ENCODE measurements around the gene TNS2. TPM values are rescaled to one million over a fixed set of nuclear protein-coding genes. Genes with fewer than 3 reads are reported as not detected.

TNS2 gene
- total and polyA plus RNA-seq, 2 of the 13 experiments (the other 11 are each of a cell fraction or from before 2014, with no cell fraction given), result 8.9 to 20.4 TPM

DNA sequence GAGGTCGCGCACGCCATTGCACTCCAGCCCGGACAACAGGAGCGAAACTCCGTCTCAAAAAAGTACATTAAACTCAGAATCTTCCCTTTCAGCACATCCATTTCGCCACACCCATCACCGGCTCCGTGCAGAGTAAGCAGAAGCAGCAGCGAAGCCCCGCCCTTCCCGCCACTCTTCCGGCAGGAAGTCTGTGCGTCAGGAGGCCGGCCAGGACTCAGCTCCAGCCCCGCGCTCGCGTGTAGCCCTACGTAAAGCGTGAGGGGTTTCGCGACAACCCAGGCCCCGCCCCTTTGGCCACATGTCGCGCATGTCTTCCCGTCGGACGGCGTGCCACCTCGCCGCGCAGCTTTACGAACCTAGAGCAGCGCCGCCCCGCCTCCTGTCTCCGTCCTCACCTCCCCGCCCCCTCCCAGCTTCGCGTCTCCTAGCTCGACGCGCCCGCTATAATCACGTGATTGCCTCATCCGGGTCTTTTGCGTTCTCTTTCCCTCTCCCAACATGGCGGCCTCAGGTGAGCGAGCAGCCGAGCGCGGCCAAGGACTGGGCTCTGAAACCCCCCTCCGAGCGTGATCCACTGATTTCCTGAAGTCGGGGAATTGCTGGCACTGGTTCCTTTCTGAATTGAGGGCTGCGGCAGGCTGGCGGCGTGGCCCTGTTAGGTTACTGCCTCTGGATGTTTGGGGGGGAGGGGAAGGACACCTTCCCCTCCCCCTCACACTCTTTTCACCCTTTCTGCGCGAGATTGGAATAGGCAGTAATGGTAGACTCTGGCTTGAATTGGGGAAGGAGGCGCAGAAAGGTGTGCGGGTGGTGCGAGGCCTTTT is 43.7 kb upstream of the TNS2 start, which contains the start of gene EIF4B (continued):
- TF ChIP-seq, protein P1, sequence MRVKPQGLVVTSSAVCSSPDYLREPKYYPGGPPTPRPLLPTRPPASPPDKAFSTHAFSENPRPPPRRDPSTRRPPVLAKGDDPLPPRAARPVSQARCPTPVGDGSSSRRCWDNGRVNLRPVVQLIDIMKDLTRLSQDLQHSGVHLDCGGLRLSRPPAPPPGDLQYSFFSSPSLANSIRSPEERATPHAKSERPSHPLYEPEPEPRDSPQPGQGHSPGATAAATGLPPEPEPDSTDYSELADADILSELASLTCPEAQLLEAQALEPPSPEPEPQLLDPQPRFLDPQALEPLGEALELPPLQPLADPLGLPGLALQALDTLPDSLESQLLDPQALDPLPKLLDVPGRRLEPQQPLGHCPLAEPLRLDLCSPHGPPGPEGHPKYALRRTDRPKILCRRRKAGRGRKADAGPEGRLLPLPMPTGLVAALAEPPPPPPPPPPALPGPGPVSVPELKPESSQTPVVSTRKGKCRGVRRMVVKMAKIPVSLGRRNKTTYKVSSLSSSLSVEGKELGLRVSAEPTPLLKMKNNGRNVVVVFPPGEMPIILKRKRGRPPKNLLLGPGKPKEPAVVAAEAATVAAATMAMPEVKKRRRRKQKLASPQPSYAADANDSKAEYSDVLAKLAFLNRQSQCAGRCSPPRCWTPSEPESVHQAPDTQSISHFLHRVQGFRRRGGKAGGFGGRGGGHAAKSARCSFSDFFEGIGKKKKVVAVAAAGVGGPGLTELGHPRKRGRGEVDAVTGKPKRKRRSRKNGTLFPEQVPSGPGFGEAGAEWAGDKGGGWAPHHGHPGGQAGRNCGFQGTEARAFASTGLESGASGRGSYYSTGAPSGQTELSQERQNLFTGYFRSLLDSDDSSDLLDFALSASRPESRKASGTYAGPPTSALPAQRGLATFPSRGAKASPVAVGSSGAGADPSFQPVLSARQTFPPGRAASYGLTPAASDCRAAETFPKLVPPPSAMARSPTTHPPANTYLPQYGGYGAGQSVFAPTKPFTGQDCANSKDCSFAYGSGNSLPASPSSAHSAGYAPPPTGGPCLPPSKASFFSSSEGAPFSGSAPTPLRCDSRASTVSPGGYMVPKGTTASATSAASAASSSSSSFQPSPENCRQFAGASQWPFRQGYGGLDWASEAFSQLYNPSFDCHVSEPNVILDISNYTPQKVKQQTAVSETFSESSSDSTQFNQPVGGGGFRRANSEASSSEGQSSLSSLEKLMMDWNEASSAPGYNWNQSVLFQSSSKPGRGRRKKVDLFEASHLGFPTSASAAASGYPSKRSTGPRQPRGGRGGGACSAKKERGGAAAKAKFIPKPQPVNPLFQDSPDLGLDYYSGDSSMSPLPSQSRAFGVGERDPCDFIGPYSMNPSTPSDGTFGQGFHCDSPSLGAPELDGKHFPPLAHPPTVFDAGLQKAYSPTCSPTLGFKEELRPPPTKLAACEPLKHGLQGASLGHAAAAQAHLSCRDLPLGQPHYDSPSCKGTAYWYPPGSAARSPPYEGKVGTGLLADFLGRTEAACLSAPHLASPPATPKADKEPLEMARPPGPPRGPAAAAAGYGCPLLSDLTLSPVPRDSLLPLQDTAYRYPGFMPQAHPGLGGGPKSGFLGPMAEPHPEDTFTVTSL (CRISPR knock-in tag; IDR thresholded peaks at IDR 0.05; ENCODE audit: borderline replicate concordance), result no peak
- TF ChIP-seq ZFP36L1 (CRISPR knock-in tag; IDR thresholded peaks at IDR 0.05) (peak; percentile 93), ADNP (CRISPR knock-in tag; IDR thresholded peaks at IDR 0.05) (no peak), TAF15 (IDR thresholded peaks at IDR 0.05; ENCODE audit: low read depth, low read length, poor library complexity, severe bottlenecking) (no peak), ZNF543 (CRISPR knock-in tag; IDR thresholded peaks at IDR 0.05) (no peak), MXD4 (CRISPR knock-in tag; IDR thresholded peaks at IDR 0.05) (peak; percentile 57; the same call in 1 of the 2 replicates), CTCF (CRISPR knock-in tag; IDR thresholded peaks at IDR 0.05) (peak; percentile 22; the same call in 1 of the 2 replicates), ATF7 (IDR thresholded peaks at IDR 0.05) (0 out of 2 replicates have a peak, but pooled peaks have one; percentile 1), ATF7 (CRISPR knock-in tag; IDR thresholded peaks at IDR 0.05) (peak; percentile 21; the same call in 1 of the 2 replicates), TEF (CRISPR knock-in tag; IDR thresholded peaks at IDR 0.05) (no peak), ZNF557 (CRISPR knock-in tag; IDR thresholded peaks at IDR 0.05) (0 out of 2 replicates have a peak, but pooled peaks have one; percentile 33), GLI4 (CRISPR knock-in tag; IDR thresholded peaks at IDR 0.05; ENCODE audit: borderline replicate concordance) (peak; percentile 58; the same call in 1 of the 2 replicates), SRSF9 (IDR thresholded peaks at IDR 0.05; ENCODE audit: borderline replicate concordance, insufficient read depth, low read depth, low read length, poor library complexity, severe bottlenecking) (no peak), NFIC (IDR thresholded peaks at IDR 0.05; ENCODE audit: low read length) (no peak), ZNF629 (CRISPR knock-in tag; conservative IDR thresholded peaks at IDR 0.05) (no peak)
- TF ChIP-seq, protein P2, sequence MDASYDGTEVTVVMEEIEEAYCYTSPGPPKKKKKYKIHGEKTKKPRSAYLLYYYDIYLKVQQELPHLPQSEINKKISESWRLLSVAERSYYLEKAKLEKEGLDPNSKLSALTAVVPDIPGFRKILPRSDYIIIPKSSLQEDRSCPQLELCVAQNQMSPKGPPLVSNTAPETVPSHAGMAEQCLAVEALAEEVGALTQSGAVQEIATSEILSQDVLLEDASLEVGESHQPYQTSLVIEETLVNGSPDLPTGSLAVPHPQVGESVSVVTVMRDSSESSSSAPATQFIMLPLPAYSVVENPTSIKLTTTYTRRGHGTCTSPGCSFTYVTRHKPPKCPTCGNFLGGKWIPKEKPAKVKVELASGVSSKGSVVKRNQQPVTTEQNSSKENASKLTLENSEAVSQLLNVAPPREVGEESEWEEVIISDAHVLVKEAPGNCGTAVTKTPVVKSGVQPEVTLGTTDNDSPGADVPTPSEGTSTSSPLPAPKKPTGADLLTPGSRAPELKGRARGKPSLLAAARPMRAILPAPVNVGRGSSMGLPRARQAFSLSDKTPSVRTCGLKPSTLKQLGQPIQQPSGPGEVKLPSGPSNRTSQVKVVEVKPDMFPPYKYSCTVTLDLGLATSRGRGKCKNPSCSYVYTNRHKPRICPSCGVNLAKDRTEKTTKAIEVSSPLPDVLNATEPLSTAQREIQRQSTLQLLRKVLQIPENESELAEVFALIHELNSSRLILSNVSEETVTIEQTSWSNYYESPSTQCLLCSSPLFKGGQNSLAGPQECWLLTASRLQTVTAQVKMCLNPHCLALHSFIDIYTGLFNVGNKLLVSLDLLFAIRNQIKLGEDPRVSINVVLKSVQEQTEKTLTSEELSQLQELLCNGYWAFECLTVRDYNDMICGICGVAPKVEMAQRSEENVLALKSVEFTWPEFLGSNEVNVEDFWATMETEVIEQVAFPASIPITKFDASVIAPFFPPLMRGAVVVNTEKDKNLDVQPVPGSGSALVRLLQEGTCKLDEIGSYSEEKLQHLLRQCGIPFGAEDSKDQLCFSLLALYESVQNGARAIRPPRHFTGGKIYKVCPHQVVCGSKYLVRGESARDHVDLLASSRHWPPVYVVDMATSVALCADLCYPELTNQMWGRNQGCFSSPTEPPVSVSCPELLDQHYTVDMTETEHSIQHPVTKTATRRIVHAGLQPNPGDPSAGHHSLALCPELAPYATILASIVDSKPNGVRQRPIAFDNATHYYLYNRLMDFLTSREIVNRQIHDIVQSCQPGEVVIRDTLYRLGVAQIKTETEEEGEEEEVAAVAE (CRISPR knock-in tag; IDR thresholded peaks at IDR 0.05; ENCODE audit: borderline replicate concordance), result no peak; the same call in 1 of the 2 replicates

All from HepG2 (cell line).